GM19452 (cell line): ENCODE data around the gene HAX1.
"Not testable (repeated sequence)": the region's sequence is repeated elsewhere in the genome, so short reads cannot be mapped to it uniquely, and the experiment has no call there.

Source experiments
- ATAC-seq: cut with Tn5 transposase; IDR thresholded peaks from one replicate; pipeline ENCODE4 v1.9.1; 2021; ENCODE audit not compliant: unreplicated experiment

HAX1 gene

GRCh38 chr1:154276797-154277196 is 4.4 kb downstream of the HAX1 start:
- no peak for ATAC-seq

- not testable (repeated sequence) for ATAC-seq
Measured at GRCh38 chr1:154287591-154287990, 15.2 kb downstream of the HAX1 start.

GRCh38 chr1:154288661-154289060 is 16.2 kb downstream of the HAX1 start:
- no peak for ATAC-seq

DNA sequence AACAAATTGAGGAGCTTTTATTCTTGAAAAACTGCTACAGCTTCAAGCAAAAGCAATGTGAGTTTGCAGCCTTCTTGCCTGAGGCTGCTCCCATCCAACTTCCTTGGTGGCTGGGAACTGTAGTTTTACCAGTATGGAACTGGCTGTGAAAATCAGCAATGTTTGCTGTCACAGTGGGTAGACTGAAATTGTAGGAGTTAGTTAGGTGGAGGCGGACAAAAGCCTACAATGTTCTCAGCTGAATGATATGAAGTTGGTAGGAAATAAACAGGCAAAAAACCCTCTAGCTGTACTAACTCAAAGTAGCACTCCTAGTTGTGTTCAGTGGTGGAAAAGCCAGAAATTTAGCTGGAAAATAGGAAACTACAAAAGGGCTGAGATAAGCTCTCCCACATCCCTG is 18.5 kb downstream of the HAX1 start:
- no peak for ATAC-seq

GRCh38 chr1:154295408-154296235 is 23.2 kb downstream of the HAX1 start:
- no peak for ATAC-seq

- no peak for ATAC-seq
Measured at GRCh38 chr1:154301582-154301981, 29.2 kb downstream of the HAX1 start.

GRCh38 chr1:154304664-154305337 is 32.4 kb downstream of the HAX1 start:
- no peak for ATAC-seq

GRCh38 chr1:154306151-154306550 is 33.7 kb downstream of the HAX1 start:
- no peak for ATAC-seq

- not testable (repeated sequence) for ATAC-seq
Measured at GRCh38 chr1:154307670-154308270, 35.3 kb downstream of the HAX1 start.

GRCh38 chr1:154309136-154309535 is 36.7 kb downstream of the HAX1 start:
- ATAC-seq = not testable (repeated sequence)

- not testable (repeated sequence) for ATAC-seq
Measured at GRCh38 chr1:154312229-154313065, 40.0 kb downstream of the HAX1 start.

DNA sequence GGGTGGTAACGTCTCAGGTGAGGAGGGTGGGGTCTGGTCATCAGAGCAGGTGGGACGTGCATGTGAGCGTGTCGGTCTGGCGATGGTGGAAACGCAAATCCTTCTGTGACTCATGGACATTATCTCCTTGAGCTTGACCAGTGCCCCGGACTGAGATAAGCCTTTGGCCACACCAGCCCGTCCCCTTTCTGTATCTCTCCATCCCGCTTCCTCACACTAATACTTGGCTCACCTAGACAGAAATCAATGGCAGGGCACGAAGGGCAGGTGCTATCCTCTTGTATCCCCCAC is 40.6 kb downstream of the HAX1 start:
- no peak for ATAC-seq

DNA sequence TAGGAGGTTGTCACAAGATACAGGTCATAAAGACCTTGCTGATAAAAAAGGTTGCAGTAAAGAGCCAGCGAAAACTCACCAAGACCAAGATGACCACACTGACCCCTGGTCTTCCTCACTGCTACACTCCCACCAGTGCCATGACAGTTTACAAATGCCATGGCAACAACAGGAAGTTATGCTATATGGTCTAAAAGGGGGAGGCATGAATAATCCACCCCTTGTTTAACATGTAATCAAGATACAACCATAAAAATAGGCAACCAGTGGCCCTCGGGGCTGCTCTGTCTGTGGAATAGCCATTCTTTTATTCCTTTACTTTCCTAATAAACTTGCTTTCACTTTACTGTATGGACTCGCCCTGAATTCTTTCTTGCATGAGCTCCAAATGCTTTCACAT is 41.8 kb downstream of the HAX1 start:
- not testable (repeated sequence) for ATAC-seq

GRCh38 chr1:154316704-154317103 is 44.3 kb downstream of the HAX1 start:
- no peak for ATAC-seq

DNA sequence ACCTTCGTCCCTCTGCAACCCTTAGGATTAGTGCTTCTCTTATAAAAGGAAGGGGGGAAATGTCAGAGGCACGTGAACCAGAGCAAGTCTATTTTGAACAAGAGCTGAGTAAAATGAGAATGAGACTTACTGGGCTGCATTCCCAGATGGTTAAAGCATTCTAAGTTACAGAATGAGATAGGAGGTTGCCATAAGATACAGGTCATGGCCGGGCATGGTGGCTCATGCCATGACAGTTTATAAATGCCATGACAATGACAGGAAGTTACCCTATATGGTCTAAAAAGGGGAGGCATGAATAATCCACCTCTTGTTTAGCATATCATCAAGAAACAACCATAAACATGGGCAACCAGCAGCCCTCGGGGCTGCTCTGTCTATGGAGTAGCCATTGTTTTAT is 46.0 kb downstream of the HAX1 start:
- ATAC-seq = no peak

DNA sequence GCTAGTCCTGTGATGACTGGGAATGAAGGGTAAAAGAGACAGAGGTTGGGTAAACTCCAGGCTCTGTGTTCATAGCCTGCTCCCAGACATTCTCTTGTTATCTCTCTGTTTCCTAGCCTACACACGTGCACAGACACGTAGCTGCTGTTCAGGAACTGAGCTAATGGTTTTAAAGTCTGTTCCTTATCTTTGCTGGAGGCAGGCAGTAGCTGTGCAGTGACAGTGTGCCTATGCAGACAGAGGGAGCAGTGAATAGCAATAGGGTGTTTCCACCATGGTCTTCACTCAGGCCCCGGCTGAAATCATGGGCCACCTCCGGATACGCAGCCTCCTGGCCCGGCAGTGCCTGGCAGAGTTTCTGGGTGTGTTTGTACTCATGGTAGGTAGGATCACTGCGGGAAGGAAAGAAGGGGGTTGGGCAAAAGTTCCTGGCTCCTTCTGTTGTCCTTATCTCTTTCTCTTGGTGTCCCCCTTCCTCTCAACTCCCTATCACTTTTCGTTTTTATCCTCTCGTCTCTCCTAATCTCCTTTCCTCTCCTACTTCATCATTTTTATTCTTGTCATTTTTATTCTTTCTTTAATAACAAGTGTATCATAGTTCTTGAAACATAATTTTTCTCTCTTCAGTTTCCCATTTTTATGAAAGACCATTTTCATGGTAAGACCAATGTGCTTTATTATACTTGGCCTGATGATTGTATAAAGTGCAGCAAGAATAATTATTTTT is 48.6 kb downstream of the HAX1 start, which contains the start of gene AQP10:
Gene AQP10, plus strand, starts transcription at position 212 of the 727 bp plus-strand sequence. Its CDS starts 63 bp downstream, at position 275.
- ATAC-seq = no peak

DNA sequence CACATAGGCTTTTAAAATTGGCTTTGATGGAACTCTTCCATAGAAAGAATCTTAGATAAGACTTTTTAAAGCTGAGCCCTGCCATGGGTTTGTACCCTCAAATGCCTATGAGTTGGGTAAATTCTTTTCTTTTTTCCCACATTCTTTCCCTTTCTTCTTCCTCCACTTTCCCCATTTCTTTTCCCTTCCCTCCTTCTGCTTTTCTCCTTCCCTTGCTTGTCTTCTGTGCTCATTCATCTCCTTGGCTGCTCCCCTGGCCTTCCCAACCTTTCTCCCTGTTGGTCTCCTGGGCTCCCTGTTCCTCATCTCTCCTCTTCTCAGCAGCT is 49.1 kb downstream of the HAX1 start:
- ATAC-seq = not testable (repeated sequence)

DNA sequence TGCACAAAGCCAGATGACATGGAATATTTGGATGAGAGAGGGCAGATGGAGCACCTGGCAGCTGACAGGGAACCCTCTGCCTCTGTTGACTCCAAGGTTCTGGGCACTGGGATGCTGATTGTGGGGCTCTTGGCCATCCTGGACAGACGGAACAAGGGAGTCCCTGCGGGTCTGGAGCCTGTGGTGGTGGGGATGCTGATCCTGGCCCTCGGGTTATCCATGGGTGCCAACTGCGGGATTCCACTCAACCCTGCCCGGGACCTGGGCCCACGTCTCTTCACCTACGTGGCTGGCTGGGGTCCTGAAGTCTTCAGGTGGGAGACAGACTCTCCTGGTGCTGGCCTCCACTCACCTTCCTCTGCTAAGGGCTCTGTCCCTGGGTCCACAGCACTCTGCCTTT is 51.1 kb downstream of the HAX1 start:
- no peak for ATAC-seq

- ATAC-seq = no peak
Measured at GRCh38 chr1:154324241-154324640, 51.8 kb downstream of the HAX1 start.

DNA sequence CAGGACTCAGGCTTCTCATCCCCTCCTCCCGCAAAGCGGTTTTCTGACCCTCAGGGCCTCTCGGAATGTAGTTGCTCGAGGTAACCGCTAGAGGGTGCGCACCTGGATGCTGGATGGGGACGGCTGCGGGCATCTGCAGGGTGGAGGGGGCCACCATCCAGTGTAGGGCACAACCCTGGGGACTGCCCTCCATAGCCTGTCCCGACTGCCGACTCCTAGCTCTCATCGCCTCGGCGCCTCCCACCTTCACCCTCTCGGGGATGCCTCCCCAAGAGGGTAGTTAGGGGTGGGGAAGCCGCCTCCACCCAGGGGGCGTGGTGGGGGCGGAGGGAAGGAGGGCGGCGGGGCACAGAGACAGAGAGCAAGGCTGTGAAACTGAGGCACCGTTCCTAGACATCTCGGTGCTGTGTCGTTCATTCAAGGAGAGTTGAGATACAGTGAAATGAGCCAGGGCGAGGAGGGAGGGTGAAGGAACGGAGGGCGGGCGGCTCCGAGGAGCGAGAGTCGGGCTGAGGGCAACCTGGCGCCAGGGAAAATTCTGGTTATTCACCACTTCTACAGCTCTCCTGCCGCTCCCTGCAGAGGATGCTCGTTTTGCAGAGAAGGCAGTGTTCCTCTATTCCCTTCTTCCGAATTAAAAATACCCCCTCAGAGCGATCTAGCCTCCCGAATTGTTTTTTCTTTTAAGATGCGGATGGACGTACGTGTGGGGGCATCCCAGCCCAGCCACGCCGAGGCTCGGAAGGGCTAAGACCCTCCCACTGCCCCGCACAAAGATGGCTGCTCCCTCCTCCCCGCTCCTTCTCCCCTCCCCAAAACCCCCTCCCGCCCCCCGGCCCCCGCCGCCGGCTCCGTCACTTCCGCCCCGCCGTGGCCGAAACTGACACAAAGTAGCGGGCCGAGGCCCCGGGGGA is 52.5 kb downstream of the HAX1 start, which contains the start of gene ATP8B2:
Gene ATP8B2, plus strand, starts transcription at position 857 of the 914 bp plus-strand sequence. CDS start 2,617 bp downstream, outside the sequence.
- ATAC-seq = peak; percentile 39
